GM21390 (cell line): Measurements from ENCODE around the gene FBRSL1.

Experiments
- ATAC-seq: cut with Tn5 transposase; IDR thresholded peaks from one replicate; pipeline ENCODE4 v1.9.1; 2021; ENCODE audit not compliant: unreplicated experiment

The FBRSL1 gene

GRCh38 chr12:132483208-132483607 is 6.7 kb upstream of the FBRSL1 start:
- no peak for ATAC-seq

- no peak for ATAC-seq
Observed at GRCh38 chr12:132483612-132484011, 6.3 kb upstream of the FBRSL1 start.

- no peak for ATAC-seq
Observed at GRCh38 chr12:132484183-132484890, 5.6 kb upstream of the FBRSL1 start.

- no peak for ATAC-seq
Observed at GRCh38 chr12:132484891-132485441, 5.0 kb upstream of the FBRSL1 start.

- no peak for ATAC-seq
Observed at GRCh38 chr12:132485619-132486018, 4.3 kb upstream of the FBRSL1 start.

GRCh38 chr12:132486168-132486567 is 3.8 kb upstream of the FBRSL1 start:
- ATAC-seq = no peak

- no peak for ATAC-seq
Observed at GRCh38 chr12:132486576-132486975, 3.4 kb upstream of the FBRSL1 start.

- no peak for ATAC-seq
Observed at GRCh38 chr12:132487311-132487741, 2.6 kb upstream of the FBRSL1 start.

GRCh38 chr12:132488127-132489077 is 1.5 kb upstream of the FBRSL1 start:
- no peak for ATAC-seq

GRCh38 chr12:132489078-132489601 is 811 bp upstream of the FBRSL1 start:
- ATAC-seq = peak; percentile 35

GRCh38 chr12:132490422-132491137 is 629 bp downstream of the FBRSL1 start:
- no peak for ATAC-seq

- ATAC-seq = no peak
Observed at GRCh38 chr12:132491138-132491663, 1.2 kb downstream of the FBRSL1 start.

- ATAC-seq = no peak
Observed at GRCh38 chr12:132491761-132492378, 1.9 kb downstream of the FBRSL1 start.

- no peak for ATAC-seq
Observed at GRCh38 chr12:132492522-132492921, 2.6 kb downstream of the FBRSL1 start.

- no peak for ATAC-seq
Observed at GRCh38 chr12:132492951-132493350, 3.0 kb downstream of the FBRSL1 start.

- ATAC-seq = no peak
Observed at GRCh38 chr12:132493482-132494178, 3.7 kb downstream of the FBRSL1 start.

GRCh38 chr12:132494294-132495164 is 4.6 kb downstream of the FBRSL1 start:
- no peak for ATAC-seq

- ATAC-seq = no peak
Observed at GRCh38 chr12:132495165-132495544, 5.2 kb downstream of the FBRSL1 start.
